ENCODE results near the gene NRM.

DNA sequence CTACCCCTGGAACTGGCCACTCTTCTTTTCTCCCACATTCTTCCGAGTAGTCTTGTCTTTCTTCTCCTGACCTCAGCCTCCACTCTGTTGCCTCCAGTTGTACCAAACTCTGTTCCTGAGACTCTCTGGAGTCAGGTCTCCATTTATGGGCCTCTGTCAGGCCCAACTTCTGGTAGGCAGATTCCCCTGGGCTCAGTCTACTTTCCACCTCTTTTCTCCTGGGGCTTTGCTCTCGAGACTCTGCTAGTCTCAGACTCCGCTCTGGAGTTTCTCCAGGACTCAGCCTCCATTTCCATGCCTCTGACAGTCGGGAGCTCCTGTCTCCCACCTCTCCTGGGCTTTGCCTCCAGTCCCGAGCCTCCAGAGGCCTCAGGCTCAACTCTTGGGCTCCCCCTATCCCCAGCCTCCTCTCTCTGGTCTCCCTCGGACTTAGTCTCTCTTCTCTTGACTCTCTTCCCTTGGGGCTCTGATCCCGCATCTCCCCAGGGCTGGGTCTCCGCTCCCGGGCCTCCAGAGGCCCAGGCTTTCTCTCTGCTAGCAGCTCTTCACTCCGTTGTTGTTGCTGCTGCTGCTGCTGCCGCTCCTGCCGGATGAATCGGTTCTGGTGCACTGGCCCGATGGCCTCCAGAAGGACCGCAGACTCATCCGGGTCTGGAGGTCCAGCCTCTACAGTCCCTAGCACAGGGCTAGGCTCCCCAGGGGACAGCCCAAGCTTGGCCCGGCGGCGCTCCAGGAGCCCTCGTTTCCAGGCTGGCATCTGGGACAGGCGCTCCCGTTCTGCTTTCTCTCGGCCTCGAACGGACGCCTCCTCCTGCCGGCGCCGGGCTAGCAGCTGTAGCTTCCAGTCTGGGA is 5.4 kb downstream of the NRM start:
- no peak for TF ChIP-seq POLR2A (IDR thresholded peaks at IDR 0.05)
- TF ChIP-seq, protein P1, sequence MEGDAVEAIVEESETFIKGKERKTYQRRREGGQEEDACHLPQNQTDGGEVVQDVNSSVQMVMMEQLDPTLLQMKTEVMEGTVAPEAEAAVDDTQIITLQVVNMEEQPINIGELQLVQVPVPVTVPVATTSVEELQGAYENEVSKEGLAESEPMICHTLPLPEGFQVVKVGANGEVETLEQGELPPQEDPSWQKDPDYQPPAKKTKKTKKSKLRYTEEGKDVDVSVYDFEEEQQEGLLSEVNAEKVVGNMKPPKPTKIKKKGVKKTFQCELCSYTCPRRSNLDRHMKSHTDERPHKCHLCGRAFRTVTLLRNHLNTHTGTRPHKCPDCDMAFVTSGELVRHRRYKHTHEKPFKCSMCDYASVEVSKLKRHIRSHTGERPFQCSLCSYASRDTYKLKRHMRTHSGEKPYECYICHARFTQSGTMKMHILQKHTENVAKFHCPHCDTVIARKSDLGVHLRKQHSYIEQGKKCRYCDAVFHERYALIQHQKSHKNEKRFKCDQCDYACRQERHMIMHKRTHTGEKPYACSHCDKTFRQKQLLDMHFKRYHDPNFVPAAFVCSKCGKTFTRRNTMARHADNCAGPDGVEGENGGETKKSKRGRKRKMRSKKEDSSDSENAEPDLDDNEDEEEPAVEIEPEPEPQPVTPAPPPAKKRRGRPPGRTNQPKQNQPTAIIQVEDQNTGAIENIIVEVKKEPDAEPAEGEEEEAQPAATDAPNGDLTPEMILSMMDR (IDR thresholded peaks at IDR 0.05), result no peak

All from body of pancreas (tissue), 4 donors.